ENCODE measurements around the gene PDE10A. TPM values are rescaled to one million over a fixed set of nuclear protein-coding genes. Genes with fewer than 3 reads are reported as not detected.

The PDE10A gene
- polyA plus RNA-seq, 3 donors = not detected

- Histone ChIP-seq H3K9me3 (replicated peaks in 1 of 2; ENCODE audit: control insufficient read depth in 1 of 2, insufficient read depth in 1 of 2, low read length in 2 of 2) (peaks cover 6 to 13% of the 10 kb centered on the region in 2 donors), H4K20me1 (ENCODE audit: insufficient read depth, low read length) (no peaks in the 10 kb centered on the region), H3K79me2 (ENCODE audit: insufficient read depth, low read length) (no peaks in the 10 kb centered on the region), H3K4me1 (ENCODE audit: control insufficient read depth in 1 of 2, insufficient read depth in 2 of 2, low read length in 2 of 2) (no peaks in the 10 kb centered on the region), H3K9ac (ENCODE audit: insufficient read depth, low read length, poor library complexity, severe bottlenecking) (no peak overlapping the region), H2AFZ (ENCODE audit: insufficient read depth, low read depth, low read length, poor library complexity, severe bottlenecking) (no peak overlapping the region), H3K36me3 (replicated peaks in 1 of 2; ENCODE audit: control insufficient read depth in 1 of 2, insufficient read depth in 2 of 2, low read length in 2 of 2) (no peaks in the 10 kb centered on the region), H3K27me3 (ENCODE audit: control insufficient read depth in 2 of 2, insufficient read depth in 2 of 2, low read length in 2 of 2) (no peaks in the 10 kb centered on the region), H3K4me2 (replicated peaks; ENCODE audit: extremely low read depth, low read length, poor library complexity, severe bottlenecking) (no peak overlapping the region), H3K27ac (ENCODE audit: low read depth in 1 of 2, low read length in 2 of 2) (no peak overlapping the region), H3K4me3 (replicated peaks in 1 of 3; ENCODE audit: low read depth in 2 of 3, low read length in 3 of 3) (no peak overlapping the region)
- no peak for DNase-seq
- H3K4me1 Mint-ChIP-seq = no peaks in the 10 kb centered on the region
- no peaks in the 10 kb centered on the region for H3K36me3 Mint-ChIP-seq
- H3K9me3 Mint-ChIP-seq = peaks cover 0 to 10% (median 2%) of the 10 kb centered on the region in 7 donors
- no peak overlapping the region for H3K4me3 Mint-ChIP-seq
- no peak for TF ChIP-seq CTCF (IDR thresholded peaks at IDR 0.05)
- no peak overlapping the region for H3K27ac Mint-ChIP-seq
- 92% methylated on average over 3 of the region's 5 CpGs for WGBS (ENCODE audit: insufficient coverage)
- intact Hi-C loops (cut with micrococcal nuclease) = no loop called here
- H3K27me3 Mint-ChIP-seq (ENCODE audit: low read depth in 3 of 3) = no peaks in the 10 kb centered on the region
These were observed 322.5 kb downstream of the PDE10A start for GRCh38 chr6:165340532-165340931.

GRCh38 chr6:165325609-165326008 is 337.4 kb downstream of the PDE10A start:
- H3K36me3 Mint-ChIP-seq = no peaks in the 10 kb centered on the region
- H2AFZ ChIP-seq (ENCODE audit: insufficient read depth, low read depth, low read length, poor library complexity, severe bottlenecking) = no peak overlapping the region
- H3K36me3 ChIP-seq (replicated peaks in 1 of 2; ENCODE audit: control insufficient read depth in 1 of 2, insufficient read depth in 2 of 2, low read length in 2 of 2) = no peaks in the 10 kb centered on the region
- no peaks in the 10 kb centered on the region for H3K27me3 ChIP-seq (ENCODE audit: control insufficient read depth in 2 of 2, insufficient read depth in 2 of 2, low read length in 2 of 2)
- H3K4me2 ChIP-seq (replicated peaks; ENCODE audit: extremely low read depth, low read length, poor library complexity, severe bottlenecking) = no peak overlapping the region
- intact Hi-C loops (cut with micrococcal nuclease) = no loop called here
- peaks cover 0 to 3% (median 0%) of the 10 kb centered on the region in 3 donors for H3K27me3 Mint-ChIP-seq (ENCODE audit: low read depth in 3 of 3)
- H3K4me1 Mint-ChIP-seq = no peaks in the 10 kb centered on the region
- no peak for DNase-seq
- H3K4me3 Mint-ChIP-seq = no peak overlapping the region
- no peak for TF ChIP-seq CTCF (IDR thresholded peaks at IDR 0.05)
- H3K9me3 ChIP-seq (replicated peaks in 1 of 2; ENCODE audit: control insufficient read depth in 1 of 2, insufficient read depth in 1 of 2, low read length in 2 of 2) = peaks cover 24 to 28% of the 10 kb centered on the region in 2 donors
- H3K79me2 ChIP-seq (ENCODE audit: insufficient read depth, low read length) = no peaks in the 10 kb centered on the region
- H4K20me1 ChIP-seq (ENCODE audit: insufficient read depth, low read length) = no peaks in the 10 kb centered on the region
- no peak overlapping the region for H3K27ac ChIP-seq (ENCODE audit: low read depth in 1 of 2, low read length in 2 of 2)
- H3K9me3 Mint-ChIP-seq = peaks cover 2 to 17% (median 13%) of the 10 kb centered on the region in 7 donors
- no peak overlapping the region for H3K9ac ChIP-seq (ENCODE audit: insufficient read depth, low read length, poor library complexity, severe bottlenecking)
- no peak overlapping the region for H3K4me3 ChIP-seq (replicated peaks in 1 of 3; ENCODE audit: low read depth in 2 of 3, low read length in 3 of 3)
- no peaks in the 10 kb centered on the region for H3K4me1 ChIP-seq (ENCODE audit: control insufficient read depth in 1 of 2, insufficient read depth in 2 of 2, low read length in 2 of 2)
- H3K27ac Mint-ChIP-seq = no peak overlapping the region
- WGBS (ENCODE audit: insufficient coverage) = 100% methylated on average over 1 of the region's 7 CpGs

Measured in CD14-positive monocyte (primary cell).